ENCODE measurements around the gene NUDT2.
"Not testable (repeated sequence)": the region's sequence is repeated elsewhere in the genome, so short reads cannot be mapped to it uniquely, and the experiment has no call there.

The NUDT2 gene

GRCh38 chr9:34343605-34344004, 14.2 kb downstream of the NUDT2 start:
- Histone ChIP-seq H3K4me1 (ENCODE audit: control insufficient read depth in 1 of 2, insufficient read depth in 1 of 2, low read depth in 1 of 2, low read length in 1 of 2) (peaks cover 3 to 5% of the 10 kb centered on the region in 2 experiments), H3K36me3 (peaks cover 76% of the 10 kb centered on the region)
- TF ChIP-seq CTCF (IDR thresholded peaks at IDR 0.05), result no peak

GRCh38 chr9:34346873-34347799, 17.8 kb downstream of the NUDT2 start:
- H3K9me3 ChIP-seq, result no peaks in the 10 kb centered on the region
- H3K4me3 ChIP-seq (ENCODE audit: low read depth in 1 of 2, low read length in 1 of 2), result no peak overlapping the region
- H3K27me3 ChIP-seq, result no peaks in the 10 kb centered on the region
- TF ChIP-seq CTCF (IDR thresholded peaks at IDR 0.05), result no peak
- H3K4me1 ChIP-seq (ENCODE audit: control insufficient read depth in 1 of 2, insufficient read depth in 1 of 2, low read depth in 1 of 2, low read length in 1 of 2), result peaks cover 3 to 6% of the 10 kb centered on the region in 2 experiments
- peaks cover 41% of the 10 kb centered on the region for H3K36me3 ChIP-seq
- no peak overlapping the region for H3K27ac ChIP-seq

More at GRCh38 chr9:34343605-34344004, 14.2 kb downstream of the NUDT2 start:
- H3K4me3 ChIP-seq (ENCODE audit: low read depth in 1 of 2, low read length in 1 of 2), result no peak overlapping the region
- H3K9me3 ChIP-seq, result no peaks in the 10 kb centered on the region
- H3K27me3 ChIP-seq, result no peaks in the 10 kb centered on the region
- no peak overlapping the region for H3K27ac ChIP-seq

GRCh38 chr9:34347800-34348158, 18.4 kb downstream of the NUDT2 start:
- Histone ChIP-seq H3K4me1 (ENCODE audit: control insufficient read depth in 1 of 2, insufficient read depth in 1 of 2, low read depth in 1 of 2, low read length in 1 of 2) (peaks cover 3 to 6% of the 10 kb centered on the region in 2 experiments), H3K4me3 (ENCODE audit: low read depth in 1 of 2, low read length in 1 of 2) (no peak overlapping the region), H3K27me3 (no peaks in the 10 kb centered on the region), H3K9me3 (no peaks in the 10 kb centered on the region), H3K27ac (no peak overlapping the region), H3K36me3 (peaks cover 34% of the 10 kb centered on the region)
- TF ChIP-seq CTCF (IDR thresholded peaks at IDR 0.05), result no peak

GRCh38 chr9:34349324-34349723, 20.0 kb downstream of the NUDT2 start:
- no peak overlapping the region for H3K27ac ChIP-seq
- peaks cover 19% of the 10 kb centered on the region for H3K36me3 ChIP-seq
- peaks cover 3 to 6% of the 10 kb centered on the region in 2 experiments for H3K4me1 ChIP-seq (ENCODE audit: control insufficient read depth in 1 of 2, insufficient read depth in 1 of 2, low read depth in 1 of 2, low read length in 1 of 2)
- TF ChIP-seq CTCF (IDR thresholded peaks at IDR 0.05), result no peak
- no peaks in the 10 kb centered on the region for H3K9me3 ChIP-seq
- H3K27me3 ChIP-seq, result no peaks in the 10 kb centered on the region
- no peak overlapping the region for H3K4me3 ChIP-seq (ENCODE audit: low read depth in 1 of 2, low read length in 1 of 2)

- not testable (repeated sequence) for H3K36me3 ChIP-seq; H3K4me1 ChIP-seq (ENCODE audit: control insufficient read depth in 1 of 2, insufficient read depth in 1 of 2, low read depth in 1 of 2, low read length in 1 of 2); H3K27ac ChIP-seq; H3K4me3 ChIP-seq (ENCODE audit: low read depth in 1 of 2, low read length in 1 of 2); H3K9me3 ChIP-seq; H3K27me3 ChIP-seq
Measured at GRCh38 chr9:34352122-34352652, 22.8 kb downstream of the NUDT2 start.

- not testable (repeated sequence) for H3K27me3 ChIP-seq; H3K4me3 ChIP-seq (ENCODE audit: low read depth in 1 of 2, low read length in 1 of 2); H3K9me3 ChIP-seq; H3K27ac ChIP-seq; H3K4me1 ChIP-seq (ENCODE audit: control insufficient read depth in 1 of 2, insufficient read depth in 1 of 2, low read depth in 1 of 2, low read length in 1 of 2); H3K36me3 ChIP-seq
Measured at GRCh38 chr9:34352957-34353356, 23.6 kb downstream of the NUDT2 start.

All from neutrophil (primary cell).